Fibroblast of mammary gland (primary cell): Measurements from ENCODE around the gene CASP2.

Source experiments
- DNase-seq: peaks from one replicate; pipeline ENCODE4 v3.0.0-alpha.2; 2010; ENCODE audit warnings: low read depth
- H3K4me3 ChIP-seq: 2 replicates; pipeline ENCODE4 v1.5.1; 2011; ENCODE audit warnings: low read depth, mild to moderate bottlenecking, low read length, moderate library complexity; ENCODE audit not compliant: control insufficient read depth
- TF ChIP-seq, protein P1 (sequence below): conservative IDR thresholded peaks from 2 replicates; pipeline ENCODE4 v1.5.1; 2011; ENCODE audit warnings: low read depth, low read length, inconsistent platforms; ENCODE audit not compliant: control insufficient read depth, insufficient read depth

The CASP2 gene

DNA sequence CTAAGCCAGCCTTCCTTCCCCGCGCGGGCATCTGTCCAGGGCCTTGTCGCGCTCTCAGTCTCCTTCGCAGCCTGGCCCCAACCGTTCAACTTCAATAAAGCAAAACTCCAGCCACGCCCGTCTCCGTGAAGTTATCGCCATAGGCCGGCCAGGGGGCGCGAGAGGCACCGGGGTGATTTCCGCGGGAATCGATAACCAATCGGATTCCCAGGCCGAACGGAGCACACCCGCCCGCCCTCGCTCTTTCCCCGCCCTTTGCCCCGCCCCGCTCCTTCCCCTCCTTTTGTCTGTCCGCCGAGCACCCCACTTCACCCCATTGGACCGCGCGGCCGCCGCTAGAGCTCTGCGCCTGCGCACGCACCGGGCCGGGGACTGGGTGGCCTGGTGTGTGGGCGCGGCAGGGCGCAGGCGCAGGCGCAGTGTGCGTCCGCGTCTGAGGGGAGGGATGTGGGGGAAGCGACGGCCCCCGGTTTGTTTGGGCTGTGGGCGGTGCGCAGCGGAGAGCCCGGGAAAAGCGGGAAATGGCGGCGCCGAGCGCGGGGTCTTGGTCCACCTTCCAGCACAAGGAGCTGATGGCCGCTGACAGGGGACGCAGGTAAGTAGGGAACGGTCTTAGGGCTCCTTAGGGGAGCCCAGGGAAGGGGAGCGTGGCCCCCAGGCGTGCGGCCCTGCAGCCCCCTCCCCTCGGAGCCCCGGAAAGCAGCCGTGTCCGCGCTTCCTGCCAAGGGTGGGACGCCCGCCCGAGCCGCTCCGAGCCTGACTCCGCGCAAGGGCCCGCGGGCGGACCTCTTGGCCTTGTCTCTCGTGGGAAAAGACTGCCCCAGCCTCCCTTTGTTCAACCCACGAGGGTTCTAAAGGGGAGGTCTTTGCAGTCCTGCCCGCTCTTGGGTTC lies at the start of gene CASP2:
CASP2 (plus strand) TSS at position 417 of the 892 bp plus-strand sequence; CDS start at position 522, 105 bp downstream.
- TF ChIP-seq, protein P1, sequence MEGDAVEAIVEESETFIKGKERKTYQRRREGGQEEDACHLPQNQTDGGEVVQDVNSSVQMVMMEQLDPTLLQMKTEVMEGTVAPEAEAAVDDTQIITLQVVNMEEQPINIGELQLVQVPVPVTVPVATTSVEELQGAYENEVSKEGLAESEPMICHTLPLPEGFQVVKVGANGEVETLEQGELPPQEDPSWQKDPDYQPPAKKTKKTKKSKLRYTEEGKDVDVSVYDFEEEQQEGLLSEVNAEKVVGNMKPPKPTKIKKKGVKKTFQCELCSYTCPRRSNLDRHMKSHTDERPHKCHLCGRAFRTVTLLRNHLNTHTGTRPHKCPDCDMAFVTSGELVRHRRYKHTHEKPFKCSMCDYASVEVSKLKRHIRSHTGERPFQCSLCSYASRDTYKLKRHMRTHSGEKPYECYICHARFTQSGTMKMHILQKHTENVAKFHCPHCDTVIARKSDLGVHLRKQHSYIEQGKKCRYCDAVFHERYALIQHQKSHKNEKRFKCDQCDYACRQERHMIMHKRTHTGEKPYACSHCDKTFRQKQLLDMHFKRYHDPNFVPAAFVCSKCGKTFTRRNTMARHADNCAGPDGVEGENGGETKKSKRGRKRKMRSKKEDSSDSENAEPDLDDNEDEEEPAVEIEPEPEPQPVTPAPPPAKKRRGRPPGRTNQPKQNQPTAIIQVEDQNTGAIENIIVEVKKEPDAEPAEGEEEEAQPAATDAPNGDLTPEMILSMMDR, result peak; percentile 17
- DNase-seq, result peak; percentile 94
- peak within 1 kb of the TSS; percentile 90 for H3K4me3 ChIP-seq

DNA sequence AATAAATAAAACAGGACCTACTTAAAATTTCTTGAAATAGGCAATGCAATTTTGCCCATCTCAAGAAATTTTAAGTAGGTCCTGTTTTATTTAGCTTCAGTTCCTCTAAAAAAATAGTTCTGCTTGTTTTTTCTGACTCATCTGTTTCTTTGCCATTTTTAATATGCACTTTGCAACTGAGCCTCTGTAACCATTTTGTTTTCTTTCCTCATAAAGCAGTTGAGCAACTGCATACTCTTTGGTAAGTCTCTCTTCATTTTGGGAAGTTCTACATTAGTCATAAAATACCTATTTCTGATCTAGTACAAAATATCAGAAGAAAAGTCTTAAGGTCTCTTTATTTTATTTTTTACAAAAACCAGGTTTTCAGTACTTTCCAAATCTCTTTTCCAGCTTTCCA lies 48.3 kb upstream of the CASP2 start:
- TF ChIP-seq, protein P1, result no peak
- H3K4me3 ChIP-seq, result no peak overlapping the region
- peak; percentile 77 for DNase-seq

DNA sequence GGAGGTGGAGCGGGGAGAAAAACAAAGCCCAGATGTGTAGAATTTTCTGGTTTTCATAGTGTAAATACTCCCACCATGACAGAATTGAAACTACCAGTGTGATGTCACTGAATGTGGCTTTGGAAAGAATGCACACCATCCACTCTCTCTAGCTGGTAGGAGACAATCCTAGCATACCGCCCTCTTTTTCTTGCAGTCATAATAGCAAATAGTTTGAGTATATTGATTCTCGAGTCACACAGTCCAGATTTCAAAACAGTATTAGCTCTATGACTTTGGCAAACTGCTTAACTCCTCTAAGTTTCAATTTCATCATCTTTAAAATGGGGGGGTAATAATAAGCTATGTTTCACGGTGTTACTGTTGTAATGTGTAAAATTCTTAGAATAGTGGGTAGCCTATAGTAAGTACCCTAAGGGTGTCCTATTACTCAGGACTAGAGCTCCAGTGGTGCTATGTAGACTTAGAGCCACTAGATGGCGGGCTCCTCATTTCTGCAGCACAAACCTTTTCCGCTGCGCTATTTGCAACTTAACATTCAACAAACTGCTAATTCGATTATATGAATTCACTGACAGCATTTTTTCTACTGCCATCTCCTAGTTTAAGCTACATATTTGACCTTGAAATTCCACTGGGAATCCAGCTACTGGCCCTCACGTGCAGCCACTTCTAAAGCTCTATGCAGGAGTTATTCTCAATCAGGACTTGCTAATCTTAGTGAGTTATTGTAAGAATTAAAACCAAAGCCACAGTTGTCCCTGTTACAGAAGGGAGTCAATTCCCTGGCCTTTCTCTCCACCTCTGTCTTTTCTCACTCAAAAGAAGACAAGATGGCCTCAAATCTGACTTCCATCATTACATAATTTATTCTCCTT lies 47.6 kb upstream of the CASP2 start:
- TF ChIP-seq, protein P1, result peak; percentile 96
- peak; percentile 85 for DNase-seq
- no peak overlapping the region for H3K4me3 ChIP-seq

DNA sequence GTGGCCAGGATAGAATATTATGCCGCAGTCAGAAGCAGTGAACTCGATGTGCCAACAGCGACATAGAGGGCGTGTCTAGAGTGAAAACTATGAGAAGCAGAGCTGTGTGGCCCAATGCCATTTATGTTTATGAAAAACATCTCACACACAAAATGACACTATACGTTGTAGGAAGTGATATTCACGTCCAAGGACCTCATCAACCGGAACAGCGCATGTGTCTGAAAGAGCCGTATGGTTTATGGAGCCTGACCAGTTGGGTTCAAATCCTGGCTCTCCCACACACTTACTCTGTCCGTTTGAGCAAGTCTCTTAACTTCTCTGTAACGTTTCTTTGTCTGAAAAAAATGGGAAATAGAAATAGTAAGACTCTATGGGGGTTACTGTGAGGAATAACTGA lies 45.8 kb upstream of the CASP2 start:
- TF ChIP-seq, protein P1, result no peak
- H3K4me3 ChIP-seq, result no peak overlapping the region
- no peak for DNase-seq

DNA sequence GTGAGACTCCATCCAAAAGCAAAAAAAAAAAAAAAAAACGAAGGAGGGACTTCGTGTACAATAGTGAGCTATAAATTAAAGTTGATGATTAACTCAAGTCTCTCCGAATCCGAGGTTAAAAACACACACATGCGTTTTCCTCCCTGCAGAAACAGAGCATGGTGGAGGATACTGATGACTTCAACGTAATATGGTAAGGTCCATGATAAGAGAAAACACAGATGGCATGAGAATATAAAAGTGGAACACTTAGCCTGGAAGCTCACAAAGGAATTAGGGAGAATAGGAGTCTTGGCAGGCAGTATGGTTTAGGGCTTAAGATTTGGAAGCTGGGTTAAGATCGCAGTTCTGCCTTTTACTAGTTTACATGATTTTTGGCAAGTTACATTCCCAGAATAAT lies 45.0 kb upstream of the CASP2 start:
- TF ChIP-seq, protein P1, result no peak
- no peak overlapping the region for H3K4me3 ChIP-seq
- DNase-seq, result no peak

DNA sequence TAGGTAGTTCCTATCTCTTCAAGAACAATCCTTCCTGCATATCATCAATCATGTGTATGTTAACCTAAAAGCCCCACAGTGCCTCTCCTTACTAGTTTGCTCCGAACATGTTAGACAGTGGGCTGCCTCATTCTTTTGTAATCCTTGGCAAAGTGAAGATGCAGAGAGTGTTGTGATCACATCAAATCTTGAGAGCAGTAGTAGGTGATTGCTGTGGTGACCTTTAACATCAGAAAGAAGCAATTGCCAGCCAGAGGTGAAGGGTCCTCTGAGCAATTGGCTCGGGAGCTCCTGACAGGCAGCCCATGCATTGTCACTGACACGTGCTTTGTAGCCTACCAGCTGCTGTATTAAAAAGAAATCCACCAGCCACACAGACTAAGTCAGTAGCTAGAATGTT lies 44.5 kb upstream of the CASP2 start:
- TF ChIP-seq, protein P1, result no peak
- no peak for DNase-seq
- H3K4me3 ChIP-seq, result no peak overlapping the region
